HG03060 (cell line): ENCODE data around the gene ZMAT5.

Experiments
- ATAC-seq: cut with Tn5 transposase; IDR thresholded peaks from one replicate; pipeline ENCODE4 v1.9.1; 2021; ENCODE audit warnings: low read depth, moderate number of reproducible peaks; ENCODE audit not compliant: unreplicated experiment

ZMAT5 gene

GRCh38 chr22:29693671-29694070 lies 73.1 kb downstream of the ZMAT5 start:
- ATAC-seq: no peak

- ATAC-seq: no peak
Observed at GRCh38 chr22:29693161-29693560, 73.6 kb downstream of the ZMAT5 start.

GRCh38 chr22:29692327-29692640 lies 74.5 kb downstream of the ZMAT5 start:
- no peak for ATAC-seq

GRCh38 chr22:29691636-29692326 lies 75.0 kb downstream of the ZMAT5 start:
- no peak for ATAC-seq

- ATAC-seq: no peak
Observed at GRCh38 chr22:29690476-29690875, 76.3 kb downstream of the ZMAT5 start.

- ATAC-seq: no peak
Observed at GRCh38 chr22:29689880-29690213, 77.0 kb downstream of the ZMAT5 start.

- ATAC-seq: no peak
Observed at GRCh38 chr22:29689206-29689879, 77.5 kb downstream of the ZMAT5 start.

GRCh38 chr22:29684244-29684643 lies 82.6 kb downstream of the ZMAT5 start:
- ATAC-seq: no peak

- no peak for ATAC-seq
Observed at GRCh38 chr22:29683536-29683935, 83.3 kb downstream of the ZMAT5 start.
